NK-92 treated with Interleukin-12 subunit alpha and Interleukin-12 subunit beta, amount 100 ng/mL, for 24 hours (cell line): ENCODE data around the gene ICA1L.
A peak's percentile ranks its signal among the peaks of the same experiment; 100 is the strongest.
"Not testable (repeated sequence)": the region's sequence is repeated elsewhere in the genome, so short reads cannot be mapped to it uniquely, and the experiment has no call there.

Experiments
- DNase-seq: peaks from one replicate; lab custom pipeline; 2025; lab: John Stamatoyannopoulos, UW

The ICA1L gene

GRCh38 chr2:202847693-202848524 is 23.7 kb downstream of the ICA1L start:
- DNase-seq: no peak

DNA sequence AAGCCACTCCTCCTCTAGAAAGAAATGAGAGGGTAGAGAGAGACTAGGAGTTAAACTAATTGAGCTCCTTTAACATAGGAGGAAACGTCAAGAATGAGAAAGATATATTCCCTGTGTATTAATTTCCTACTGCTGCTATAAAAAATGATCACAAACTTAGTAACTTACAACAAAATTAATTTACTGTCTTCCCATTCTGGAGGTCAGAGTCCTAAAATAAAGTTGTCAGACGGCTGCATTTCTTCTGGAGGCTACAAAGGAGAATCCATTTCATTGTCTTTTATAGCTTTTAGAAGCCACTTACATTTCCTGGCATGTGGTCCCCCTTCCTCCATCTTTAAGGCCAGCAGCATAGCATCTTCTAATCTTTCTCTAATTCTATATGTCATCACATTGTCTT is 26.9 kb downstream of the ICA1L start:
- DNase-seq: no peak

- DNase-seq: no peak
Observed at GRCh38 chr2:202842690-202843089, 28.9 kb downstream of the ICA1L start.

GRCh38 chr2:202841090-202841867 is 30.3 kb downstream of the ICA1L start:
- no peak for DNase-seq

- peak; percentile 39 for DNase-seq
Observed at GRCh38 chr2:202831242-202832220, 40.0 kb downstream of the ICA1L start.

- DNase-seq: no peak
Observed at GRCh38 chr2:202824901-202825300, 46.7 kb downstream of the ICA1L start.

GRCh38 chr2:202822411-202822810 is 49.2 kb downstream of the ICA1L start:
- DNase-seq: no peak

GRCh38 chr2:202821206-202822160 is 50.1 kb downstream of the ICA1L start:
- no peak for DNase-seq

DNA sequence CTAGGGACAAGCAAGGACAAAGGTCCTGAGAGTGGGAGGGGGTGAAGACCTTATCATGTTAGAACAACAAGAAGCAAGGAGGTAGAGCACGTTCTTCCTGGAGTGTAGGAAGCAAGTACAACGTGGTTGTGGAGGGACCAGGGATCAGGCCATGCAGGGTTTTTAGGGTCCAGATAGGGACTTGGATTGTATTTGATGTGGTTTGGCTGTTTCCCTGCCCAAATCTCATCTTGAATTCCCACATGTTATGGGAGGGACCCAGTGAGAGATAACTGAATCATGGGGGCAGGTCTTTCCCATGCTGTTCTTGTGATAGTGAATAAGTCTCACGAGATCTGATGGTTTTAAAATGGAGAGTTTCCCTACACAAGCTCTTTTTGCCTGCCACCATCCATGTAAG is 53.2 kb downstream of the ICA1L start:
- no peak for DNase-seq

- DNase-seq: no peak
Observed at GRCh38 chr2:202817771-202818170, 53.8 kb downstream of the ICA1L start.

DNA sequence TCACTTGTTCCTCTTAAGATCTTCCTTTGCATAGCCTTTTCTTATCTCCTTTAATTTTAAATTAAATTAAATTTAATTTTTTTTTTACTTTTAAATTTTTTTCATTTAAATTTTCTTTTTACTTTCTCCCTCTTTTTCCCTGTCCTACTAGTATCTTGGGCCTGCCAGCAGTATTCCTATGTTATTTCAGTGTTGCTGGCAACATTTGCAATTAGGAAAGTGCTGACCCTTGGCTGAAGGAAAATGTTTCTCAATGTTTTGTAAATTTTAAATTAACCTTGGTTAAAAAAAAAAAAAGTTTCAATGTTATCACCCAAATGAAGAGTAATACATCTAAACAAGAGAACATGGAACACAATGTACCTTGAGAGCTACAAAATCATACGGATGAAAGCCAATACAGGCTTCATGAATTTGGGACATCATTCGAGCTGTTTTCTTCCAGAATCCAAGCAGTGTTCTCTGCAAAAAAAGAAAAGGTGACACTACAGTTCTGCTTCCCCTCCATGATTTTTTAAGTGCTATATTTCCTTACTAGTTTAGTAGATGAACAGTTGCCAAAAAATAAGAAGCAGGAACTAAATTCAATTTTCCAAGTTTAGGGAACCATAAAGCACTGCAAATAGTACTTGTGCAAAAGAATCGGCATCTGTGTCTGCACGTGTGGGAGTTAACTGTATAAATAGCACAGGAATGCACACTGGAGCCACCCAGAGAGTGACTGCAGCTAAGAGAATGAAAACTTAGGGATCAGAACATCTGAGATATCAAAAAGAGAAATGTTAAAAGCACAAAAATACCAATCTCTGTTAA is 55.8 kb downstream of the ICA1L start:
- DNase-seq: no peak

DNA sequence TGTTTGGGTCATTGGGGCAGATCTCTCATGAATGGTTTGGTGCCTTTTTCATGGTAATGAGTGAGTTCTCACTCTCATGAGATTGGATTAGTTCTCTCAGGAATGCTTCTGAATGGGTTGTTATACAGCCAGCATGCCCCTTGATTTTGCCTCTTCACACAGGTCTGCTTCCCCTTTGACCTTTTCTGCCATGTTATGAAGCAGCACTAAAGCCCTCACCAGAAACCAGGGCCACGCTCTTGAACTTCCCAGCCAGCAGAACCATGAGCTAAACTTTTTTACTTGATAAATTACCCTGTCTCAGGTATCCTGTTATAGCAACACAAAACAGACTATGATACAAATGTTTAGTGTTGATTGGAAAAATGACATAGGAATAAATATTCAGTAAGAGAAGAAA is 57.3 kb downstream of the ICA1L start:
- DNase-seq: no peak

DNA sequence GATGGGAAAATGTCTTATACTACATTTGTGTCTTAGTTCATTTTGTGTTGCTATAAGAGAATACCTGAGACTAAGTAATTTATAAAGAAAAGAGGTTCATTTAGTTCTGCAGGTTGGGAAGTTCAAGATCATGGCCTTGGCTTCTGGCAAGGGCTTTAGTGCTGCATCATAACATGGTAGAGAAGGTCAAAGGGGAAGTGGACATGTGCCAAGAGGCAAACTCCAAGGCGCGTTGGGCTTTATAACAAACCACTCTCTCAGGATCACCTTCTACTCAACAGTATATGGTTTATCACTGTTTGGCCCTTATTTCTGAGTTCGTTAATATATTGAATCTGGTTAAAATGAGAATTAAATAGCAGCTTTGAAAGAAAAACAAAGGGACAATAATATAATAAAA is 58.2 kb downstream of the ICA1L start:
- no peak for DNase-seq

DNA sequence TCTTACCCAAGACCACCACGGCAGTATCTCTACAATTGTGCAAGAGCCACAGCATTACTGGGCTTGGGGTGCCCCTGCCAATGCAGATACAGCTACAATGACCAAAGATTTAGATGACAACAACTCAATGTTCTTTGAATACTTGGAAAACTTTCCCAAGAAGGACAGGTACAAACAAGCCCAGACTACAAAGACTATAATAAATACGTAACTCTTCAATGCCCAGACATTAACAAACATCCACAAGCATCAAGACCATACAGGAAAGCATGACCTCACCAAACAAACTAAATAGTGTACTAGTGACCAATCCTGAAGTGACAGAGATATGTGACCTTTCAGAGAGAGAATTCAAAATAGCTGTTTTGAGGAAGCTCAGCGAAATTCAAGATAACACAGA is 62.8 kb downstream of the ICA1L start:
- DNase-seq: no peak

GRCh38 chr2:202807431-202808138 is 64.0 kb downstream of the ICA1L start:
- not testable (repeated sequence) for DNase-seq

GRCh38 chr2:202805911-202806310 is 65.7 kb downstream of the ICA1L start:
- DNase-seq: not testable (repeated sequence)

DNA sequence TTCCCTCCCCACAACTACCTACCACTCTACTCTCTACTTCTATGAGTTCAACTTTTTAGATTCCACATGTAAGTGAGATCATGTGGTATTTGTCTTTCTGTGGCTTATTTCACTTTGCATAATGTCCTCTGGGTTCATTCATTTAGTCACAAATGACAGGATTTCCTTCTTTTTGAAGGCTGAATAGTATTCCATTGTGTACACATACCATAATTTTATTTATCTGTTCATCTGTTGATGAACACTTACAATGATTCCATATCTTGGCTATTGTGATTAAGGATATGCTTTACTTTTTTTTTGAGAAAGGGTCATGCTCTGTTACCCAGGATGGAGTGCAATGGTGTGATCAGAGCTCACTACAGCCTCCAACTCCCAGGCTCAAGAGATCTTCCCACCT is 73.6 kb downstream of the ICA1L start:
- DNase-seq: no peak

GRCh38 chr2:202790676-202791075 is 80.9 kb downstream of the ICA1L start:
- DNase-seq: no peak

DNA sequence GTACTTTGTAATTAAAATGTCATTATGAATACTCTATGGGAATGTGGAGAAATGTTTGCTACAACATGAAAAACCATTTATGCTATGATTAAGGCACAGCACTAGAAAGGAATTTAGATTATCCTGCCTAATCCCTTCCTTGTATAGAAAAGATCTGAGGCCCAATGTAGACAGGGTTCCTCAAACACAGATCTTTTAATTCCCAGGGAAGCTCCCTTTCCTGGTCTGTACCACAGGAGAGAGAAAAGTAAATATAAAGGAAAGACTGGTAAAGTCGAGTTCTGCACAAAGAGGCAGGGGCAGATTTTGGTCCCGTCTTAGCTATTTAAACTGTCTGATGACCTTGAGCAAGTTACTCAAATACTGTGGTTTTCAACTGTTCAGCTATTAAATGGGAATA is 84.7 kb downstream of the ICA1L start:
- no peak for DNase-seq
